HG02870 (cell line): ENCODE data around the gene DOHH.
"Not testable (repeated sequence)": the region's sequence is repeated elsewhere in the genome, so short reads cannot be mapped to it uniquely, and the experiment has no call there.

ENCODE experiments used
- ATAC-seq: cut with Tn5 transposase; IDR thresholded peaks from one replicate; pipeline ENCODE4 v1.9.1; 2021; ENCODE audit warnings: mild to moderate bottlenecking, moderate library complexity; ENCODE audit not compliant: unreplicated experiment

Gene DOHH

GRCh38 chr19:3459965-3460582, 40.4 kb downstream of the DOHH start:
- no peak for ATAC-seq

GRCh38 chr19:3459089-3459881, 41.2 kb downstream of the DOHH start:
- no peak for ATAC-seq

GRCh38 chr19:3458229-3459088, 42.0 kb downstream of the DOHH start:
- ATAC-seq, result no peak

- no peak for ATAC-seq
These were observed 42.8 kb downstream of the DOHH start for GRCh38 chr19:3457528-3458228.

GRCh38 chr19:3456925-3457527, 43.4 kb downstream of the DOHH start:
- no peak for ATAC-seq

- no peak for ATAC-seq
These were observed 44.4 kb downstream of the DOHH start for GRCh38 chr19:3455960-3456601.

GRCh38 chr19:3455393-3455955, 45.0 kb downstream of the DOHH start:
- no peak for ATAC-seq

- ATAC-seq, result no peak
These were observed 45.6 kb downstream of the DOHH start for GRCh38 chr19:3454656-3455392.

- no peak for ATAC-seq
These were observed 46.6 kb downstream of the DOHH start for GRCh38 chr19:3453840-3454239.

GRCh38 chr19:3452942-3453214, 47.6 kb downstream of the DOHH start:
- ATAC-seq, result not testable (repeated sequence)

- no peak for ATAC-seq
These were observed 48.1 kb downstream of the DOHH start for GRCh38 chr19:3452171-3452941.

GRCh38 chr19:3451451-3451866, 49.0 kb downstream of the DOHH start:
- ATAC-seq, result no peak

- no peak for ATAC-seq
These were observed 49.6 kb downstream of the DOHH start for GRCh38 chr19:3450796-3451411.

GRCh38 chr19:3448616-3449334, 51.7 kb downstream of the DOHH start:
- ATAC-seq, result no peak

GRCh38 chr19:3446657-3447056, 53.8 kb downstream of the DOHH start:
- not testable (repeated sequence) for ATAC-seq

- no peak for ATAC-seq
These were observed 55.7 kb downstream of the DOHH start for GRCh38 chr19:3444695-3445234.
